DMS 273 treated with DMSO at 0.1 percent for 48 hours (cell line): Measurements from ENCODE around the gene ARHGEF10L.

Source experiments
- DNase-seq: peaks from one replicate; lab custom pipeline; 2025; lab: John Stamatoyannopoulos, UW

Gene ARHGEF10L

GRCh38 chr1:17674726-17675500 is 135.4 kb downstream of the ARHGEF10L start:
- DNase-seq, result no peak

GRCh38 chr1:17675744-17676143 is 136.2 kb downstream of the ARHGEF10L start:
- DNase-seq, result no peak

- DNase-seq, result no peak
These were observed 137.0 kb downstream of the ARHGEF10L start for GRCh38 chr1:17676387-17677060.

GRCh38 chr1:17678011-17678410 is 138.5 kb downstream of the ARHGEF10L start:
- DNase-seq, result no peak

- no peak for DNase-seq
These were observed 140.4 kb downstream of the ARHGEF10L start for GRCh38 chr1:17679856-17680255.

GRCh38 chr1:17680308-17680707 is 140.8 kb downstream of the ARHGEF10L start:
- no peak for DNase-seq

- no peak for DNase-seq
These were observed 142.9 kb downstream of the ARHGEF10L start for GRCh38 chr1:17682400-17682799.

- no peak for DNase-seq
These were observed 144.1 kb downstream of the ARHGEF10L start for GRCh38 chr1:17683598-17683997.

GRCh38 chr1:17684810-17685209 is 145.3 kb downstream of the ARHGEF10L start:
- no peak for DNase-seq

GRCh38 chr1:17686258-17686657 is 146.8 kb downstream of the ARHGEF10L start:
- no peak for DNase-seq

GRCh38 chr1:17687145-17687544 is 147.6 kb downstream of the ARHGEF10L start:
- no peak for DNase-seq

- peak; percentile 81 for DNase-seq
These were observed 148.8 kb downstream of the ARHGEF10L start for GRCh38 chr1:17688217-17688810.

- no peak for DNase-seq
These were observed 149.5 kb downstream of the ARHGEF10L start for GRCh38 chr1:17689011-17689410.

- no peak for DNase-seq
These were observed 151.6 kb downstream of the ARHGEF10L start for GRCh38 chr1:17690906-17691634.

- no peak for DNase-seq
These were observed 153.1 kb downstream of the ARHGEF10L start for GRCh38 chr1:17692645-17693044.

- peak; percentile 4 for DNase-seq
These were observed 157.2 kb downstream of the ARHGEF10L start for GRCh38 chr1:17696417-17697301.

GRCh38 chr1:17697458-17697857 is 158.0 kb downstream of the ARHGEF10L start:
- no peak for DNase-seq

GRCh38 chr1:17699581-17699980 is 160.1 kb downstream of the ARHGEF10L start:
- DNase-seq, result no peak

- DNase-seq, result peak; percentile 16
These were observed 161.7 kb downstream of the ARHGEF10L start for GRCh38 chr1:17700945-17701810.

GRCh38 chr1:17704176-17704575 is 164.7 kb downstream of the ARHGEF10L start:
- DNase-seq, result no peak
